SW480 (cell line): Measurements from ENCODE around the gene PHYH.
A peak's percentile ranks its signal among the peaks of the same experiment; 100 is the strongest.
"Not testable (repeated sequence)": the region's sequence is repeated elsewhere in the genome, so short reads cannot be mapped to it uniquely, and the experiment has no call there.

Experiments used
- DNase-seq: peaks from one replicate; pipeline ENCODE4 v3.0.0-alpha.2; 2016; ENCODE audit warnings: low spot score

Gene PHYH

DNA sequence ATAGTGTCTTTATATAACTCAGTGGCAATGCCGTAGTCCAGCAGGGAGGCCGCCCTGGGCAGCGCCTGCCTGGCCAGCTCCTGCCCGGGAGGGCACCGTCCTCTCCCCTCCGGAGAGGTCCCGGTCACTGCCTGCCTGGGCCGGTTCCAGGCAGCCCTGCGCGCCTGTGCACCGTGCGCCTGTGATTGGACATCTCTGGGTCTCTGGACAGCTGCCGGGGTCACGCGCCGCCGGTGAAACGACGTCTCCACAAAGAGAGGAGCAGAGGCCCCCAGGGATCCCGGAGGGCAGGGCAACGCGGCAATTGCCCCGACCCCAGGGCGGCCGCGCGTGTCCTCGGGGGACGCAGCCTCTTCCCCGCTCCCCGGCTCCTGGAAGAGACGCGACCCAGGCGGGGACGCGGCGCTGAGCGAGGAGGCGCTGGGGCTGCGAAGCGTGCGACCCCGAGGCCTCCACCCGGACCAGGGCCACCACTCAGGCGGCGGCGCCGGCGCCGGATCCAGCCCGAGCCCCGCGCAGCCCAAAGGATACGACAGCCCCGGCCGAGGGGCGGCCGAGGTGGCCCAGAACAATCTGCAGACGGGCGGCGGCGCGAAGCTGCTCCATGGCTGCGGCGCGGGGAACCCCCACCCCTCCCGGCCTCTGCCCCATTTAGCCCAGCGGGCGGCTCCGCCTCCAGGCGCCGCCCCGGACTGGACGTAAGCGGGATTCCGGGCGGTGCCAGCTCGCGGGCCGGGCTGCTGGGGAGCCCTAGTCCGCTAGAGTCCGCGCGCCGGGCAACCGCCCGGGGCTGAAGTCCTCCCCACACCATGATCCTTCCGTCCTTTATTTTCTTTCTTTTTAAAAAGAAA lies at the start of gene PHYH:
Gene PHYH, minus strand, starts transcription at position 628 of the 851 bp plus-strand sequence. Its CDS starts 22 bp downstream, at position 606.
- peak; percentile 77 for DNase-seq

DNA sequence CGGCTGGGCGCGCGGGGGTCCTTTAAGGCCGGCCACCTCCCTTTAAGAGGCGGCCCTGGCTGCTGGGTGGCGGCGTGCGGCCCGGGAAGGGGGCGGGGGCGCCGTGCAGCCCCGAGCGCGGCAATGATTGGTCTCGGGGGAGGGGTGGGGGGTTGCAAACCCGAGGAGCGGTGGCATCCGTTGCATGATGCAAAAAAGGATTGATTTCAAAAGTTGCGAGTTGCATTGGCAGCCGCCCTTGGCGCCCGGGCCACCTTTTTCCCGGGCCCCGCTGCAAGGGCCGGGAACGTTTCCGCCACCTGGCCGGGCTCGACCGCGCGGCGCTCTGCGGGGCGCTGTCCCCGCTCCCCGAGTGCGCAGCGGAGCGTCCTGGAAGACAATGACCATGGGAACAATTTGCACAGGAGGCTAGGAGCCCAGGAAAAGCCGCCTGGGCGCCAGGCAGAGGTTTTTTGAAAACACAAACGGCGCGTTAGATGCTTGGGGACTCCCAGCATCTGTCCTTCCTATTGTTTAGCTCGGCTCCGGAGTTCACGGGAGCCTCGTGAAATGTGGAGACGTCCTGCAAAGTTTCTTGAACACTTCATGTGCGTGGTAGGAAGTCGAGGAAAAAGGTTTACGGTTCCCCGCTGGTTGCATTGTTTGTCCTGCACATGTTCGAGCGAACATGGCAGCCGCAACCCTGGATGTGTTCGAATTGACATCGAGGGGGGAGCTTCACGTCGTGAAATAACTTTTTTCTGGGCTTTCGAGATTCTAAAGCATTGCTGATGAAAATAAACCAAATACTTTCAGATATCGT lies 48.6 kb upstream of the PHYH start, which contains the start of gene SEPHS1:
Gene SEPHS1, minus strand, starts transcription at position 78 of the 802 bp plus-strand sequence. CDS start 3,343 bp downstream, outside the sequence.
- peak; percentile 79 for DNase-seq

GRCh38 chr10:13347500-13348156 lies 47.8 kb upstream of the PHYH start:
- peak; percentile 82 for DNase-seq

GRCh38 chr10:13347043-13347499 lies 47.2 kb upstream of the PHYH start:
- no peak for DNase-seq

GRCh38 chr10:13346283-13347042 lies 46.6 kb upstream of the PHYH start:
- DNase-seq: no peak

- DNase-seq: no peak
These were observed 40.9 kb upstream of the PHYH start for GRCh38 chr10:13340626-13341376.

- DNase-seq: no peak
These were observed 40.2 kb upstream of the PHYH start for GRCh38 chr10:13340068-13340467.

GRCh38 chr10:13338390-13339110 lies 38.7 kb upstream of the PHYH start:
- DNase-seq: no peak

GRCh38 chr10:13337827-13338196 lies 37.9 kb upstream of the PHYH start:
- DNase-seq: peak; percentile 48

- no peak for DNase-seq
These were observed 37.4 kb upstream of the PHYH start for GRCh38 chr10:13337128-13337826.

DNA sequence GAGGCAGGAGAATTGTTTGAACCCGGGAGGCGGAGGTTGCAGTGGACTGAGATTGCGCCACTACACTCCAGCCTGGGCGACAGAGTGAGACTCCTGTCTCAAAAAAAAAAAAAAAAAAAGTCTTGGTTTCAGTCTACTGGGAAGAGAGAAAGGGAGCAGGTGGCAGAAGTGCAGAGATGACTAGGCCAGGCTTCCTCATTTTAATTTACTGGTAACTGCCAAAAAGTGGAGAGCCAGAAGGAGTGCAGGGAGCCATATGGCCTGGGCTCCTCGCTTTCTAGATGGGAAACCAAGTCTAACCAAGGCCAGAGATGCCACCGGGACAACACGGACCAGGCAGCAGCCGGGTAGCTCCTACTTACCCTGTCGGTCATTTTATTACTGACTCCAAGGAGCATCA lies 36.0 kb upstream of the PHYH start:
- no peak for DNase-seq

DNA sequence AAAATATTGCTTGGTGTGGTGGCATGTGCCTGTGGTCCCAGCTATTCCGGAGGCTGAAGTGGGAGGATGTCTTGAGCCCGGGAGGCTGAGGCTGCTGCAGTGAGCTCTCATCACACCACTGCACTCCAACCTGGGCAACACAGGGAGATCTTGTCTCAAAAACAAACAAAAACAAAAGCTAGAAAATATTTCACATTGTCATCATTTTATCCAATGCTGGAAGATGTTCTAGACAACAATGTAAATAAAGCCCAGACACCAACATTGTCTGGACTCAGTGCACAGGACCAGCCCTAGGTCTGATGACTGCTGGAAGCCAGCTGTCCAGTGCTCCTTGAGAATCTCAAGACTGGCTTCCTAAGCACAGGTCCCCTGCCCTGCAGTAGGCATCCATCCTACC lies 34.7 kb upstream of the PHYH start:
- no peak for DNase-seq

DNA sequence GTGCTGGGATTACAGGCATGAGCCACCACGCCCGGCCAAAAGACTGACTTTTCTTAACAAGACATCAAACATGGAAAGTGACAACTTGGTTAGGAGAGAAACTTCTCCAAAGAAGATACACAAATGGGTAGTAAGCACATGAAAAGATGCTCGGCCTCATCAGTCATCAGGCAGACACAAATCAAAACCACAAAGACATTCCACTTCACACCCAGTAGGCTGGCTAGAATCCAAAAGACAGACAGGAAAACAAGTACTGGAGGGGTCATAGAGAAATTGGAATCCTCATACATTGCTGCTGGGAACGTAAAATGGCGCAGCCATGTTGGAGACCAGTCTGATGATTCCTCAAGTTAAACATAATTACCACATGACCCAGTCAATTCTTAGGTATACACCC lies 31.8 kb upstream of the PHYH start:
- no peak for DNase-seq

GRCh38 chr10:13330980-13331379 lies 31.1 kb upstream of the PHYH start:
- not testable (repeated sequence) for DNase-seq

DNA sequence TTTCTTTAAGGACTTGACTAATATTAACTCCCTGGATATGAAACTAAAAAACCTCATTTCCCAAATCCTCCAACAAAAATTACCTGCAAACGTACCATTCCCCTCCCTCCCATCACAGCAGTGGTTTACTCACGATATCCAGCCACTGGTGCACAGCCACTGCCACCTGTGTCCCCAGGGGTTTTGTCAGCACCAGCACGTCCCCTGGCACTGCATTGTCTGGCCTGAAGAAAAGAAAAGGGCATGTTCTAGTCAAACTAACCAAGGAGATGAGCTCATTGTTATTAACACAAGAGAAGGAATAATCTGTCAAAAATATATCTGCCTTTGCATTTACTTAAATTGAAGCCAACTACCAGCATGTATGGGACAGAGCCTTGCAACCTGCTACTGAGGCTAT lies 29.7 kb upstream of the PHYH start:
- no peak for DNase-seq

GRCh38 chr10:13328613-13329012 lies 28.7 kb upstream of the PHYH start:
- DNase-seq: no peak

DNA sequence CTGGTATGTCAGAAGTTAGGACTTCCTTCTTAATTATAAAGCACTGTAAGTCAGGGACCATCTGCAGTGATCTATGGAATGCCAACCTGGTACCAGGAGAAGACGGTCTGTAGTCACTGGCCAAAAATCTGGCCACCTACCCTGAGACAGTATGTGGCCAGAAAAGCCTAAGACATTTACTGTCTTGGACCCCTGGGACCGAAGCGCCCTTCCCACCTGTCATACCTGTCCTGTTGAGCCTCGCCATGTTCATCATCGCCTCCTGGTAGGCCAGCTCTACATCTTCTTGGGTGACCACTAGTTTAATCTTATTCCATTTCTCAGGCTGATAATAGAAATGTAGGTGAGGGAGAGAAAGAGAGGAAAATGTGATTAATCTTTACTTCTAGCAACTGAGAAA lies 28.3 kb upstream of the PHYH start:
- DNase-seq: no peak

DNA sequence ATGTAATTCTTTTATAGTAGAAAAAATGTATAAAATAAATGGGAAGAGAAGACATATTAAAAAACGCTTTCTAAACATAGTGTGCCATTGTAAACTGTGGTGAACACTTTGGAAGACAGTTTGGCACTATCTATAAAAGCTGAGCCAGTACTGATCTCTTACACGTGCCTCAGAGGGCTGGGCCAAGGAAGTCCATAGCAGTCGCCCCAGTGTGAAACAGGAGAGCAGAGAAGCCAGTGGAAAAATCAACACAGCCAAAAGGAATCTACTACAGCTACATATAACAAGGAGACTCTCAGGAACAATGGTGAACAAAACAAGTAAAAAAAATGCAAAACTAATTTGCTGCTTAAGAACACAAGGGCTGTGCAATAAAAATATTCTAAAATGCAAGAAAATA lies 27.7 kb upstream of the PHYH start:
- no peak for DNase-seq

DNA sequence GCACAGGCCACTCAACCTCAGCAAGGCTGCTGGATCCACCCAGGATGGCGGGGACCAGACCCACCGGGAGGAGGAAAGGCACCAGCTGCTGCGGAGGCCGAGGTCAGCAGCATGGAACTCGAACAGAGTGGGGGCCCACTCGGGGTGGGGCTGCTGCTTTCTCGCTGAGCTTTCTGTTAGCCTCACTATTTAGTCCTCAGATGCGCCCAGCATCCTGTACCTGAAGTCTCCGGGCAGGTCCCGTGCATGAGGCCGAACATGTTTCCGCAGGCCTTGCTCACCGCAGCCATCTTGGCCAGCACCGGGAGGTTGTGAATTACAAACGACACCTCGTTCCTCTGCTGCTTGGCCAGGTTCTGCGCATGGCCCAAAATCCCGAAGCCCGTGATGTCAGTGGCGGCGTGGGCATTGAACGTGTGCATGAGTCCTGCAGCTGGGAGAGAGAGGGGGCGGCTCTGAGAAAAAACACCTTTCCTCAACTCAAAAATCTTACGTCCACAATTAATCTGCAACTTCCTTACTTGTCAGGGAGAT lies 22.8 kb upstream of the PHYH start:
- DNase-seq: no peak
